Measurements from ENCODE around the gene TSR3. TPM values are rescaled to one million over a fixed set of nuclear protein-coding genes. Genes with fewer than 3 reads are reported as not detected.

Gene TSR3
- total RNA-seq, 4 donors from 2014 or later = 63.7 to 107 (median 103) TPM

- 47% methylated on average over 2 of the region's 14 CpGs; no CpG with 5 or more reads in 1 of the 2 donors for WGBS, 2 donors (ENCODE audit: low coverage in 1 of 2)
- ATAC-seq = no peak
- peaks cover 0 to 34% of the 10 kb centered on the region in 2 donors for H3K36me3 ChIP-seq
These were observed 2.8 kb downstream of the TSR3 start for GRCh38 chr16:1348926-1349325.

GRCh38 chr16:1348441-1348840 lies 3.2 kb downstream of the TSR3 start:
- Histone ChIP-seq H3K36me3 (peaks cover 0 to 34% of the 10 kb centered on the region in 2 donors), H3K27ac (no peak overlapping the region), H3K27me3 (peaks cover under 1% of the 10 kb centered on the region), H3K9me3 (no peaks in the 10 kb centered on the region), H3K4me1 (peaks cover 0 to 39% (median 17%) of the 10 kb centered on the region in 3 donors), H3K4me3 (no peak overlapping the region)
- TF ChIP-seq CTCF (IDR thresholded peaks at IDR 0.05) (no peak), POLR2AphosphoS5 (IDR thresholded peaks at IDR 0.05) (no peak), POLR2A (IDR thresholded peaks at IDR 0.05) (no peak), EP300 (IDR thresholded peaks at IDR 0.05) (no peak)
- WGBS, 2 donors (ENCODE audit: low coverage in 1 of 2) = no CpG with 5 or more reads among the region's 15 CpGs
- ATAC-seq = no peak

More at GRCh38 chr16:1348926-1349325, 2.8 kb downstream of the TSR3 start:
- no peaks in the 10 kb centered on the region for H3K9me3 ChIP-seq
- H3K27ac ChIP-seq = no peak overlapping the region
- TF ChIP-seq POLR2AphosphoS5 (IDR thresholded peaks at IDR 0.05) = no peak
- TF ChIP-seq CTCF (IDR thresholded peaks at IDR 0.05) = no peak
- H3K4me3 ChIP-seq = no peak overlapping the region
- peaks cover 0 to 39% (median 22%) of the 10 kb centered on the region in 3 donors for H3K4me1 ChIP-seq
- H3K27me3 ChIP-seq = no peaks in the 10 kb centered on the region

GRCh38 chr16:1347962-1348361 lies 3.7 kb downstream of the TSR3 start:
- H3K4me1 ChIP-seq = peaks cover 0 to 39% (median 12%) of the 10 kb centered on the region in 3 donors
- no peak for ATAC-seq
- H3K27ac ChIP-seq = no peak overlapping the region
- H3K27me3 ChIP-seq = peaks cover 5% of the 10 kb centered on the region
- no CpG with 5 or more reads among the region's 29 CpGs for WGBS, 2 donors (ENCODE audit: low coverage in 1 of 2)
- peaks cover 0 to 34% of the 10 kb centered on the region in 2 donors for H3K36me3 ChIP-seq
- no peak overlapping the region for H3K4me3 ChIP-seq
- no peaks in the 10 kb centered on the region for H3K9me3 ChIP-seq
- TF ChIP-seq POLR2AphosphoS5 (IDR thresholded peaks at IDR 0.05) (no peak), EP300 (IDR thresholded peaks at IDR 0.05) (no peak)

- no peak for TF ChIP-seq POLR2A (IDR thresholded peaks at IDR 0.05)
- no peak for TF ChIP-seq POLR2AphosphoS5 (IDR thresholded peaks at IDR 0.05)
- TF ChIP-seq EP300 (IDR thresholded peaks at IDR 0.05) = no peak
- no peak for TF ChIP-seq CTCF (IDR thresholded peaks at IDR 0.05)
- peaks cover 0 to 34% of the 10 kb centered on the region in 2 donors for H3K36me3 ChIP-seq
- no peak overlapping the region for H3K4me3 ChIP-seq
- peaks cover 11% of the 10 kb centered on the region for H3K27me3 ChIP-seq
- H3K9me3 ChIP-seq = no peaks in the 10 kb centered on the region
- no peak for ATAC-seq
- no peak overlapping the region for H3K27ac ChIP-seq
- peaks cover 0 to 39% (median 11%) of the 10 kb centered on the region in 3 donors for H3K4me1 ChIP-seq
- no CpG with 5 or more reads among the region's 31 CpGs for WGBS, 2 donors (ENCODE audit: low coverage in 1 of 2)
These were observed 4.3 kb downstream of the TSR3 start for GRCh38 chr16:1347286-1347855.

GRCh38 chr16:1346422-1347285 lies 5.0 kb downstream of the TSR3 start:
- no peak for TF ChIP-seq POLR2AphosphoS5 (IDR thresholded peaks at IDR 0.05)
- TF ChIP-seq EP300 (IDR thresholded peaks at IDR 0.05) = no peak
- TF ChIP-seq POLR2A (IDR thresholded peaks at IDR 0.05) = no peak
- no CpG with 5 or more reads among the region's 34 CpGs for WGBS, 2 donors (ENCODE audit: low coverage in 1 of 2)
- Histone ChIP-seq H3K27me3 (peaks cover 18% of the 10 kb centered on the region), H3K27ac (no peak overlapping the region), H3K4me1 (peaks cover 0 to 40% (median 13%) of the 10 kb centered on the region in 3 donors), H3K4me3 (no peak overlapping the region), H3K36me3 (peaks cover 0 to 34% of the 10 kb centered on the region in 2 donors), H3K9me3 (no peaks in the 10 kb centered on the region)
- no peak for ATAC-seq
